PC-9 (cell line): ENCODE results near the gene MAGI3. TPM values are rescaled to one million over a fixed set of nuclear protein-coding genes. Genes with fewer than 3 reads are reported as not detected.
"Not testable (repeated sequence)": the region's sequence is repeated elsewhere in the genome, so short reads cannot be mapped to it uniquely, and the experiment has no call there.

Experiments
- BruUV-seq: library from RNA; stranded (reverse); fragments of 400-500 nt; replicated peaks from 2 replicates; lab custom pipeline; 2021; lab: Mats Ljungman, UMichigan
- CTCF ChIA-PET: fragments of 300-600 bp; sonication (Branson Sonifier 250); formaldehyde crosslinking; loops from one replicate; lab custom pipeline; 2022; ENCODE audit warnings: antibody characterized with exemption; lab: Charles Lee
- POLR2A ChIA-PET: fragments of 300-600 bp; sonication (Branson Sonifier 250); formaldehyde crosslinking; loops from one replicate; lab custom pipeline; 2022; ENCODE audit warnings: antibody characterized with exemption; ENCODE audit not compliant: unreplicated experiment; lab: Charles Lee
- DNase-seq, 2 experiments: peaks; one replicate each; pipeline versions ENCODE4 v3.0.0 to v3.0.0-alpha.2; 2015 to 2022; ENCODE audit warnings: mixed read lengths in 1 of 2
- H2AFZ ChIP-seq: fragments of 200-600 bp; sonication (generic); 2 replicates; pipeline ENCODE4 v1.8.1; 2017; ENCODE audit warnings: antibody characterized with exemption
- H3F3A ChIP-seq: fragments of 200-600 bp; sonication (generic); 2 replicates; pipeline ENCODE4 v1.8.1; 2017; ENCODE audit warnings: antibody characterized with exemption, mild to moderate bottlenecking, low read depth; ENCODE audit not compliant: insufficient read depth
- H3K27ac ChIP-seq: fragments of 200-600 bp; sonication (generic); 2 replicates; pipeline ENCODE4 v1.6.1; 2016; ENCODE audit warnings: mixed run types
- H3K27me3 ChIP-seq: fragments of 200-600 bp; sonication (generic); 2 replicates; pipeline ENCODE4 v1.6.1; 2016; ENCODE audit warnings: low read depth, mixed run types; ENCODE audit not compliant: insufficient read depth
- H3K36me3 ChIP-seq: fragments of 200-600 bp; sonication (generic); 2 replicates; pipeline ENCODE4 v1.6.1; 2016; ENCODE audit warnings: low read depth, mixed run types
- H3K4me1 ChIP-seq: fragments of 200-600 bp; sonication (generic); replicated peaks from 2 replicates; pipeline ENCODE4 v1.6.1; 2016; ENCODE audit warnings: mixed run types; ENCODE audit not compliant: insufficient read depth
- H3K4me2 ChIP-seq: fragments of 200-600 bp; sonication (generic); 2 replicates; pipeline ENCODE4 v1.6.1; 2017; ENCODE audit warnings: mixed run types
- H3K4me3 ChIP-seq: fragments of 200-600 bp; sonication (generic); 2 replicates; pipeline ENCODE4 v1.6.1; 2016; ENCODE audit warnings: mixed run types
- H3K79me2 ChIP-seq: fragments of 200-600 bp; sonication (generic); 2 replicates; pipeline ENCODE4 v1.6.1; 2017; ENCODE audit warnings: low read depth, mixed run types
- H3K9me2 ChIP-seq: fragments of 200-600 bp; sonication (generic); 2 replicates; pipeline ENCODE4 v1.8.1; 2017; ENCODE audit warnings: mild to moderate bottlenecking; ENCODE audit not compliant: insufficient read depth
- H3K9me3 ChIP-seq: fragments of 200-600 bp; sonication (generic); 2 replicates; pipeline ENCODE4 v1.8.1; 2016; ENCODE audit warnings: low read depth; ENCODE audit not compliant: insufficient read depth
- H4K20me1 ChIP-seq: fragments of 200-600 bp; sonication (generic); 2 replicates; pipeline ENCODE4 v1.8.1; 2017; ENCODE audit not compliant: insufficient read depth
- EZH2 ChIP-seq: fragments of 200-600 bp; sonication (generic); IDR thresholded peaks from 2 replicates; pipeline ENCODE4 v1.8.0; 2017; ENCODE audit warnings: antibody characterized with exemption, low read depth
- intact Hi-C: fragments of 100-400 bp; cut with micrococcal nuclease; formaldehyde crosslinking; loops from one replicate; pipeline ENCODE4 v1.10.0; 2022; ENCODE audit not compliant: unreplicated experiment
- total RNA-seq: library from RNA; stranded (reverse); gene quantifications from 2 replicates; pipeline ENCODE4 v1.2.3, GENCODE V29; 2021
- TF ChIP-seq, protein P1 (sequence below): fragments of 200-600 bp; sonication (generic); conservative IDR thresholded peaks from 2 replicates; pipeline ENCODE4 v1.6.1; 2017; ENCODE audit warnings: mixed run types, antibody characterized with exemption, mild to moderate bottlenecking, moderate library complexity

The MAGI3 gene
- total RNA-seq, 1 experiment from 2014 or later = 17.3 TPM

DNA sequence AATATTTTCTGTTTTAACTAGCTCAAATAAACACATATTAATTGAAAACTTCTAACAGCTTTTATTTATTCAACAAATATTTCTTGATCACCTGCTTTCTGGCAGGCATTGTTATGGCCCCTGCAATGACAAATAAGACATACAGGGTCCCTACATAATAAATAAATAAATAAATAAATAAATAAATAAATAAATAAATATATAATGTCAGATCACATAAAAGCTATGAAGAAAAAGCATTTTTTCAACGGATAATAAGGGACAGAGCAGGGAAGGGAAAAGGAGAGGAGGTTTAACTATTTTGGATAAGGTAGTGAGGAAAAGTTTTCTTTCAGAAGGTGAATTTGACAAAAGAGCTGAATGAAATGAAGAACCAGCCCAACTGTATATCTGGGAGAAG is 115.0 kb downstream of the MAGI3 start:
- Histone ChIP-seq H3F3A (no peaks in the 10 kb centered on the region), H4K20me1 (no peaks in the 10 kb centered on the region), H3K9me3 (0 out of 2 replicates have a peak, but pooled peaks cover 2% of the 10 kb centered on the region), H3K4me2 (no peak overlapping the region), H3K79me2 (no peaks in the 10 kb centered on the region), H3K9me2 (0 out of 2 replicates have a peak, but pooled peaks cover 7% of the 10 kb centered on the region), H3K36me3 (no peaks in the 10 kb centered on the region), H2AFZ (no peak overlapping the region), H3K27me3 (no peaks in the 10 kb centered on the region), H3K4me3 (no peak overlapping the region), H3K27ac (no peak overlapping the region), H3K4me1 (no peaks in the 10 kb centered on the region)
- BruUV-seq = no TSS peak
- ChIA-PET CTCF (no interaction called here), POLR2A (interaction anchor here (0.6 to 0.7 kb wide), 2 partner anchors 20 to 117 kb away, joined by 4 read pairs; no protein-coding TSS in a partner anchor)
- TF ChIP-seq, protein P1, sequence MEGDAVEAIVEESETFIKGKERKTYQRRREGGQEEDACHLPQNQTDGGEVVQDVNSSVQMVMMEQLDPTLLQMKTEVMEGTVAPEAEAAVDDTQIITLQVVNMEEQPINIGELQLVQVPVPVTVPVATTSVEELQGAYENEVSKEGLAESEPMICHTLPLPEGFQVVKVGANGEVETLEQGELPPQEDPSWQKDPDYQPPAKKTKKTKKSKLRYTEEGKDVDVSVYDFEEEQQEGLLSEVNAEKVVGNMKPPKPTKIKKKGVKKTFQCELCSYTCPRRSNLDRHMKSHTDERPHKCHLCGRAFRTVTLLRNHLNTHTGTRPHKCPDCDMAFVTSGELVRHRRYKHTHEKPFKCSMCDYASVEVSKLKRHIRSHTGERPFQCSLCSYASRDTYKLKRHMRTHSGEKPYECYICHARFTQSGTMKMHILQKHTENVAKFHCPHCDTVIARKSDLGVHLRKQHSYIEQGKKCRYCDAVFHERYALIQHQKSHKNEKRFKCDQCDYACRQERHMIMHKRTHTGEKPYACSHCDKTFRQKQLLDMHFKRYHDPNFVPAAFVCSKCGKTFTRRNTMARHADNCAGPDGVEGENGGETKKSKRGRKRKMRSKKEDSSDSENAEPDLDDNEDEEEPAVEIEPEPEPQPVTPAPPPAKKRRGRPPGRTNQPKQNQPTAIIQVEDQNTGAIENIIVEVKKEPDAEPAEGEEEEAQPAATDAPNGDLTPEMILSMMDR = no peak
- TF ChIP-seq EZH2 = no peak
- intact Hi-C loops = no loop called here
- no peak for DNase-seq

DNA sequence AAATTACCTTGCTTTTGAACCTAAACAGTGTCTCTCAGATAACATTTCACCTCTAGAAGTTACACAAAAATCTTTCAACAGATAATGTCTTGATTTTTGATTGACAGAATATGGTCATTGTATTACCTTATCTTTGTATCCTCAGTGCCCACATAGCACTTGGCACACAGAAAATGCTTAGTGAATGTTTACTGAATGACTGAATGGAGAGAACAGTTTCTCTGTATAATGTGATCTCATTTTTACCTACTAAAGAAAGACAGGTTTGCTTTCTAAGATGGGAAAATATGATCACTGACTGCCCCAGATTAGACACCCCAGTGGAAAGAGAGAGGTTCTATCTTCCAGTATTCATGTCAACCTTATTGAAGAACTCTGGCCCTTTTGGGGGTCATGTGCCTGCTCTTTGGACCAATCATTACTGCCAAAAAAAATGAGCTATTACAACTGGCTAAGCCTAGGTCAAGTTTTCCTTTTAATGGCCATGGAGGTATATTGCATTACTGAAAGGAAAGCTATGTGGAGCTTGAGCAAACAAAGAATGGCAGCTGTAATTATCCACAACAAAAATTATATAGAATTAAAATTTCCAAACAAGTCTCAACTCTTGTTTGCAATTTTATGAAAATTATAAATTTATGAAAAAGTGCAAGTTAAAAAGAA is 117.4 kb downstream of the MAGI3 start:
- H4K20me1 ChIP-seq = no peaks in the 10 kb centered on the region
- no peak overlapping the region for H3K4me2 ChIP-seq
- DNase-seq = no peak
- ChIA-PET POLR2A (no interaction called here), CTCF (no interaction called here)
- H3K27ac ChIP-seq = no peak overlapping the region
- intact Hi-C loops = no loop called here
- no peaks in the 10 kb centered on the region for H3K4me1 ChIP-seq
- H3K9me2 ChIP-seq = 0 out of 2 replicates have a peak, but pooled peaks cover 7% of the 10 kb centered on the region
- no peaks in the 10 kb centered on the region for H3F3A ChIP-seq
- 0 out of 2 replicates have a peak, but pooled peaks cover 3% of the 10 kb centered on the region for H3K36me3 ChIP-seq
- no peak overlapping the region for H3K4me3 ChIP-seq
- BruUV-seq = no TSS peak
- no peaks in the 10 kb centered on the region for H3K79me2 ChIP-seq
- no peak overlapping the region for H2AFZ ChIP-seq
- no peaks in the 10 kb centered on the region for H3K27me3 ChIP-seq
- peaks cover 23% of the 10 kb centered on the region for H3K9me3 ChIP-seq
- TF ChIP-seq EZH2 = no peak
- TF ChIP-seq, protein P1 = no peak

DNA sequence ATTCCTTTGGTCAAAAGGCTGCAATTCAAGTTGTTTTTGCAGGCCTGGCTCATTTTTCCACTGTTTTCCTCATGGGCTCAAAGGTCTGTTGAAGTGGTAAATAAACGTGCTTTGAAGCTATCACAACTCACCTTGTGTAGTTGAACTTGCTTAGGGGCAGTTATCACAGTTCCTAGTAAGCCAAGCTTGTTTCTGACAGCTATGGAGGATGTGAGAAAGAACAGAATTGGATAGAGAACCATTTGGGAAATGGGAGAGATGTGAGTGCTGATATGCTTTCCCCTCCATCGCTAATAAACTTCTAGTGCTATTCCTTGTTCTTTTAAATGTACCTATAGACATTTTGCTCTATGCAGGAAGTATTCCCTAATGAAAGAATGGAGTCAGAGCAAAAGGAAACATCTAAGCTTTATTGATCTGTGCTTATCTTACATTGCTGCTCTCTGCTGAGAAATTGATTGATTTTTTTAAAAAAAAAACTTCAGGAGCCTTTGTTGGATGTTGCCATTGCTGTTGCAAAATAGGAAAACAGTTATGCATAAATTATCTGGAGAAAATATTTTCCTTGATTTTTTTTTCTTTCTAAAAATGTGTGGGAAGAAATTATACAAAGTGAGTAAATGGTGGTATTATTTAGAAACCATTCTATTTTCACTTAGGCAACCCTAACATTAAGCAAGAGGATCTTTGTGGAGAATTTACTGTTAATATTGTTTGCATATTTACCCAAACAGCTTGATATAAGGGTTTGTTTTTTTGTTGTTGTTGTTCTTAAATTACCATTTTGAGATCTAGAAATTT is 118.2 kb downstream of the MAGI3 start:
- no TSS peak for BruUV-seq
- H3K27ac ChIP-seq = no peak overlapping the region
- H3K36me3 ChIP-seq = 0 out of 2 replicates have a peak, but pooled peaks cover 3% of the 10 kb centered on the region
- CTCF ChIA-PET = no interaction called here
- intact Hi-C loops = no loop called here
- POLR2A ChIA-PET = no interaction called here
- no peaks in the 10 kb centered on the region for H3K27me3 ChIP-seq
- no peak overlapping the region for H3K4me3 ChIP-seq
- TF ChIP-seq EZH2 = no peak
- TF ChIP-seq, protein P1 = no peak
- no peaks in the 10 kb centered on the region for H3K4me1 ChIP-seq
- no peak overlapping the region for H3K4me2 ChIP-seq
- no peaks in the 10 kb centered on the region for H3F3A ChIP-seq
- H2AFZ ChIP-seq = no peak overlapping the region
- H4K20me1 ChIP-seq = no peaks in the 10 kb centered on the region
- DNase-seq = no peak
- 0 out of 2 replicates have a peak, but pooled peaks cover 3% of the 10 kb centered on the region for H3K9me2 ChIP-seq
- H3K9me3 ChIP-seq = peaks cover 23% of the 10 kb centered on the region
- H3K79me2 ChIP-seq = no peaks in the 10 kb centered on the region

DNA sequence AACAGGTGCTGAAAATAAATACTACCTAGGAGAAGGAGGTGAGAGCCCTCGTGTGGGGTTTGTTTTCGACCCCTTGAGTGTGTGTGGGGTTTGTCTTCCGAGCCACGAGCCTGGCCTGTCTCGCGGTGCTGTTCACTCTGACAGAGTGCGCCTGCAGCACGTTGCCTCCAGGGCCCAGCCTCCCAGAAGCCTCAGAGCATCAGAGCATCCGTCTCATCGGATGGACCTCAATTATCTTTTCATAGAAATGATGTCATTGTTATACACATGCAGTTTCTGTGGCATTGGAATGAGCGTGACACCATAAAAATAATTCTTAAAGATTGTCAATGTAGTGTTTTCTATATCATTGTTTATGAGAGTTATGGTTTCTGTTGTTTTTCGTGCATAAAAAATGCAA is 119.5 kb downstream of the MAGI3 start:
- H3K36me3 ChIP-seq, DNase-seq, H3F3A ChIP-seq, H2AFZ ChIP-seq, H4K20me1 ChIP-seq, H3K4me1 ChIP-seq, H3K4me3 ChIP-seq, BruUV-seq, H3K9me2 ChIP-seq, H3K79me2 ChIP-seq, H3K27me3 ChIP-seq, H3K4me2 ChIP-seq, H3K27ac ChIP-seq, CTCF ChIA-PET: not testable (repeated sequence)
- intact Hi-C loops = loop anchor here (10.0 kb wide), 1 partner anchor 55 kb away; no protein-coding TSS in a partner anchor
- peaks cover 23% of the 10 kb centered on the region for H3K9me3 ChIP-seq
- POLR2A ChIA-PET = interaction anchor here (0.7 kb wide), 1 partner anchor 135 kb away, joined by 11 read pairs; no protein-coding TSS in a partner anchor
